RPMI7951 (cell line): Measurements from ENCODE around the gene CCDC148. TPM values are rescaled to one million over a fixed set of nuclear protein-coding genes. Genes with fewer than 3 reads are reported as not detected.
"Not testable (repeated sequence)": the region's sequence is repeated elsewhere in the genome, so short reads cannot be mapped to it uniquely, and the experiment has no call there.

Experiments
- DNase-seq: peaks from one replicate; pipeline ENCODE4 v3.0.0-alpha.2; 2012; ENCODE audit warnings: low read depth
- total RNA-seq: library from RNA; depleted of rRNA; stranded (reverse); fragments of >200 nt; shearing (Covaris generic); gene quantifications from 2 replicates; pipeline ENCODE4 v1.2.3, GENCODE V29; 2014

Gene CCDC148
- total RNA-seq, 1 experiment from 2014 or later = 1.4 TPM

GRCh38 chr2:158357122-158357521 is 99.4 kb downstream of the CCDC148 start:
- no peak for DNase-seq

- DNase-seq = not testable (repeated sequence)
These were observed 105.1 kb downstream of the CCDC148 start for GRCh38 chr2:158351466-158351816.

- DNase-seq = not testable (repeated sequence)
These were observed 105.6 kb downstream of the CCDC148 start for GRCh38 chr2:158350751-158351465.

GRCh38 chr2:158346032-158346431 is 110.5 kb downstream of the CCDC148 start:
- no peak for DNase-seq

GRCh38 chr2:158339513-158339912 is 117.0 kb downstream of the CCDC148 start:
- no peak for DNase-seq

- DNase-seq = no peak
These were observed 119.5 kb downstream of the CCDC148 start for GRCh38 chr2:158337018-158337417.

GRCh38 chr2:158331799-158332198 is 124.8 kb downstream of the CCDC148 start:
- DNase-seq = not testable (repeated sequence)

GRCh38 chr2:158325782-158326340 is 130.7 kb downstream of the CCDC148 start:
- DNase-seq = no peak

GRCh38 chr2:158325031-158325781 is 131.3 kb downstream of the CCDC148 start:
- DNase-seq = peak; percentile 4

- no peak for DNase-seq
These were observed 133.2 kb downstream of the CCDC148 start for GRCh38 chr2:158323381-158323780.

- DNase-seq = peak; percentile 7
These were observed 135.3 kb downstream of the CCDC148 start for GRCh38 chr2:158321264-158321663.

GRCh38 chr2:158319269-158319668 is 137.3 kb downstream of the CCDC148 start:
- no peak for DNase-seq

GRCh38 chr2:158317642-158318041 is 138.9 kb downstream of the CCDC148 start:
- DNase-seq = no peak

- no peak for DNase-seq
These were observed 140.6 kb downstream of the CCDC148 start for GRCh38 chr2:158315803-158316414.

- no peak for DNase-seq
These were observed 141.6 kb downstream of the CCDC148 start for GRCh38 chr2:158315000-158315399.

- no peak for DNase-seq
These were observed 142.8 kb downstream of the CCDC148 start for GRCh38 chr2:158313734-158314133.

GRCh38 chr2:158312981-158313380 is 143.6 kb downstream of the CCDC148 start:
- DNase-seq = no peak

GRCh38 chr2:158310407-158310806 is 146.1 kb downstream of the CCDC148 start:
- DNase-seq = not testable (repeated sequence)

GRCh38 chr2:158305501-158305900 is 151.1 kb downstream of the CCDC148 start:
- no peak for DNase-seq

- no peak for DNase-seq
These were observed 156.2 kb downstream of the CCDC148 start for GRCh38 chr2:158300394-158300793.

- DNase-seq = peak; percentile 60
These were observed 158.9 kb downstream of the CCDC148 start for GRCh38 chr2:158297606-158298005.

GRCh38 chr2:158297120-158297519 is 159.4 kb downstream of the CCDC148 start:
- no peak for DNase-seq
